Hepatocyte (in vitro differentiated cells): Measurements from ENCODE around the gene SIGLEC9. TPM values are rescaled to one million over a fixed set of nuclear protein-coding genes. Genes with fewer than 3 reads are reported as not detected.

ENCODE experiments used
- DNase-seq: peaks from one replicate; pipeline ENCODE4 v3.0.0-alpha.2; 2016; ENCODE audit warnings: low spot score
- H2AFZ ChIP-seq: fragments of 200-600 bp; sonication (generic); 2 replicates; pipeline ENCODE4 v1.6.0; 2016; ENCODE audit warnings: antibody characterized with exemption, mild to moderate bottlenecking
- H3K27ac ChIP-seq: fragments of 200-600 bp; sonication (generic); 2 replicates; pipeline ENCODE4 v1.5.1; 2016; ENCODE audit warnings: mild to moderate bottlenecking
- H3K27me3 ChIP-seq: fragments of 200-600 bp; sonication (generic); 2 replicates; pipeline ENCODE4 v1.6.1; 2016
- H3K36me3 ChIP-seq: fragments of 200-600 bp; sonication (generic); replicated peaks from 2 replicates; pipeline ENCODE4 v1.5.1; 2016; ENCODE audit warnings: low read depth; ENCODE audit not compliant: insufficient read depth
- H3K4me1 ChIP-seq: fragments of 200-600 bp; sonication (generic); 2 replicates; pipeline ENCODE4 v1.5.1; 2016; ENCODE audit warnings: mild to moderate bottlenecking, moderate library complexity; ENCODE audit not compliant: insufficient read depth
- H3K4me2 ChIP-seq: fragments of 200-600 bp; sonication (generic); 2 replicates; pipeline ENCODE4 v1.6.0; 2016
- H3K4me3 ChIP-seq: fragments of 200-600 bp; sonication (generic); 2 replicates; pipeline ENCODE4 v1.5.1; 2016; ENCODE audit warnings: mild to moderate bottlenecking
- H3K79me2 ChIP-seq: fragments of 200-600 bp; sonication (generic); 2 replicates; pipeline ENCODE4 v1.6.0; 2017; ENCODE audit warnings: mild to moderate bottlenecking
- H3K9me2 ChIP-seq: fragments of 200-600 bp; sonication (generic); replicated peaks from 2 replicates; pipeline ENCODE4 v1.6.0; 2017; ENCODE audit warnings: mild to moderate bottlenecking; ENCODE audit not compliant: insufficient read depth
- H3K9me3 ChIP-seq: fragments of 200-600 bp; sonication (generic); 2 replicates; pipeline ENCODE4 v1.5.1; 2016; ENCODE audit warnings: low read depth, mild to moderate bottlenecking
- H4K20me1 ChIP-seq: fragments of 200-600 bp; sonication (generic); 2 replicates; pipeline ENCODE4 v1.6.0; 2016; ENCODE audit warnings: mild to moderate bottlenecking; ENCODE audit not compliant: insufficient read depth, poor library complexity, severe bottlenecking
- EZH2 ChIP-seq: fragments of 200-600 bp; sonication (generic); IDR thresholded peaks from 2 replicates; pipeline ENCODE4 v1.6.1; 2016; ENCODE audit warnings: antibody characterized with exemption, mild to moderate bottlenecking, borderline replicate concordance
- EZH2phosphoT487 ChIP-seq: fragments of 200-600 bp; sonication (generic); IDR thresholded peaks from one replicate; pipeline ENCODE4 v1.6.1; 2018; ENCODE audit warnings: antibody characterized with exemption, mild to moderate bottlenecking, low read depth, moderate library complexity; ENCODE audit not compliant: unreplicated experiment, severe bottlenecking
- WGBS: methylation state at CpG from one replicate; pipeline ENCODE4 v1.1.6; 2016; ENCODE audit warnings: low lambda C conversion rate; ENCODE audit errors: missing lambda C conversion rate; 5-methylcytosine and 5-hydroxymethylcytosine counted together
- polyA plus RNA-seq: library from polyadenylated mRNA; unstranded; fragments of >200 nt; fragmentation: Nextera tagmentation; extraction: Ambion mirVana; gene quantifications from 2 replicates; pipeline ENCODE4 v1.2.1, GENCODE V29; 2016
- total RNA-seq: library from RNA; depleted of rRNA; stranded (reverse); fragments of >200 nt; gene quantifications from 2 replicates; pipeline ENCODE4 v1.2.3, GENCODE V29; 2014
- TF ChIP-seq, protein P1 (sequence below): fragments of 200-600 bp; sonication (generic); IDR thresholded peaks from 2 replicates; pipeline ENCODE4 v1.5.1; 2016; ENCODE audit warnings: antibody characterized with exemption, mild to moderate bottlenecking; ENCODE audit not compliant: poor library complexity

SIGLEC9 gene
- total RNA-seq (0.20 and 0.77 TPM in 2 replicates), polyA plus RNA-seq (1.4 and 1.5 TPM in 2 replicates)

DNA sequence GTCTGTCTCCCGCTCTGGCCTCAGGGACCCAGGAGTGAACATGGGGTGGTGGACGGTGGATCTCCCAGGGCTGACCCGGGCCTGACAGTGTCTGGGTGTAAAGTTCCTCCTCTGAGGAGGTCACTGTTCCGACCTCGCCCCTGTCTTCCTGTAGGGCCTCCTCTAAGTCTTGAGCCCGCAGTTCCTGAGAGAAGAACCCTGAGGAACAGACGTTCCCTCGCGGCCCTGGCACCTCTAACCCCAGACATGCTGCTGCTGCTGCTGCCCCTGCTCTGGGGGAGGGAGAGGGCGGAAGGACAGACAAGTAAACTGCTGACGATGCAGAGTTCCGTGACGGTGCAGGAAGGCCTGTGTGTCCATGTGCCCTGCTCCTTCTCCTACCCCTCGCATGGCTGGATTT, at the start of gene SIGLEC9:
TSS of gene SIGLEC9 (plus strand) at position 178 of the 400 bp plus-strand sequence. CDS start at position 247, 69 bp downstream.
- H3K4me1 ChIP-seq: peaks cover 13% of the 10 kb centered on the region
- H3K4me2 ChIP-seq: no peak within 1 kb of the TSS
- no peaks in the 10 kb centered on the region for H3K36me3 ChIP-seq
- 88% methylated on average over 11 of the region's 14 CpGs for WGBS
- H3K9me3 ChIP-seq: no peaks in the 10 kb centered on the region
- H3K79me2 ChIP-seq: no peaks in the 10 kb centered on the region
- H4K20me1 ChIP-seq: no peaks in the 10 kb centered on the region
- H2AFZ ChIP-seq: no peak within 1 kb of the TSS
- H3K9me2 ChIP-seq: no peaks in the 10 kb centered on the region
- no peak within 1 kb of the TSS for H3K4me3 ChIP-seq
- TF ChIP-seq EZH2 (no peak), EZH2phosphoT487 (no peak)
- TF ChIP-seq, protein P1, sequence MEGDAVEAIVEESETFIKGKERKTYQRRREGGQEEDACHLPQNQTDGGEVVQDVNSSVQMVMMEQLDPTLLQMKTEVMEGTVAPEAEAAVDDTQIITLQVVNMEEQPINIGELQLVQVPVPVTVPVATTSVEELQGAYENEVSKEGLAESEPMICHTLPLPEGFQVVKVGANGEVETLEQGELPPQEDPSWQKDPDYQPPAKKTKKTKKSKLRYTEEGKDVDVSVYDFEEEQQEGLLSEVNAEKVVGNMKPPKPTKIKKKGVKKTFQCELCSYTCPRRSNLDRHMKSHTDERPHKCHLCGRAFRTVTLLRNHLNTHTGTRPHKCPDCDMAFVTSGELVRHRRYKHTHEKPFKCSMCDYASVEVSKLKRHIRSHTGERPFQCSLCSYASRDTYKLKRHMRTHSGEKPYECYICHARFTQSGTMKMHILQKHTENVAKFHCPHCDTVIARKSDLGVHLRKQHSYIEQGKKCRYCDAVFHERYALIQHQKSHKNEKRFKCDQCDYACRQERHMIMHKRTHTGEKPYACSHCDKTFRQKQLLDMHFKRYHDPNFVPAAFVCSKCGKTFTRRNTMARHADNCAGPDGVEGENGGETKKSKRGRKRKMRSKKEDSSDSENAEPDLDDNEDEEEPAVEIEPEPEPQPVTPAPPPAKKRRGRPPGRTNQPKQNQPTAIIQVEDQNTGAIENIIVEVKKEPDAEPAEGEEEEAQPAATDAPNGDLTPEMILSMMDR: no peak
- DNase-seq: no peak
- H3K27me3 ChIP-seq: no peaks in the 10 kb centered on the region
- no peak within 1 kb of the TSS for H3K27ac ChIP-seq

DNA sequence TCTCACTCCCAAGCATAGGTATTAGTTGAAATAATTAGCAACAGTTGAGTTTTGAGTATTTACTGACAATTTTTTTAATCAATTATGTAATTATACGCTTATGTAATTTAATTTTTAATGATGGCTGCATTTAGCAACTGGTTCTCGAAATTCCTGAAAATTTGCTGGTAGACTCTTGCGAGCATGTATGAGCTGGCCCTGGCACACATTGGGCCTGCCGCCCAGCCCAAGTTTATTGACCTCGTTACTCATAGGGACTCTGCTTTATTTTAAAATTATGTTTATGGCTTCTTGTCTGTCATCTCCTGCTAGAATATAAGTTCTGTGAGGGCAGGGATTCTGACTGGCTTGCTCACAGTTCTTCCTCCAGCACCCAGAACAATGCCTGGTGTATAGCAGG, 48.7 kb upstream of the SIGLEC9 start:
- Histone ChIP-seq H3K79me2 (no peaks in the 10 kb centered on the region), H3K36me3 (no peaks in the 10 kb centered on the region), H3K4me3 (no peak overlapping the region), H3K27ac (no peak overlapping the region), H3K4me2 (no peak overlapping the region), H3K9me3 (peaks cover 6% of the 10 kb centered on the region), H3K4me1 (no peaks in the 10 kb centered on the region), H4K20me1 (no peaks in the 10 kb centered on the region), H3K27me3 (no peaks in the 10 kb centered on the region), H2AFZ (no peak overlapping the region), H3K9me2 (no peaks in the 10 kb centered on the region)
- no peak for TF ChIP-seq EZH2
- TF ChIP-seq, protein P1: no peak
- TF ChIP-seq EZH2phosphoT487: no peak
- DNase-seq: no peak
- 93% methylated on average over 5 of the region's 5 CpGs for WGBS

DNA sequence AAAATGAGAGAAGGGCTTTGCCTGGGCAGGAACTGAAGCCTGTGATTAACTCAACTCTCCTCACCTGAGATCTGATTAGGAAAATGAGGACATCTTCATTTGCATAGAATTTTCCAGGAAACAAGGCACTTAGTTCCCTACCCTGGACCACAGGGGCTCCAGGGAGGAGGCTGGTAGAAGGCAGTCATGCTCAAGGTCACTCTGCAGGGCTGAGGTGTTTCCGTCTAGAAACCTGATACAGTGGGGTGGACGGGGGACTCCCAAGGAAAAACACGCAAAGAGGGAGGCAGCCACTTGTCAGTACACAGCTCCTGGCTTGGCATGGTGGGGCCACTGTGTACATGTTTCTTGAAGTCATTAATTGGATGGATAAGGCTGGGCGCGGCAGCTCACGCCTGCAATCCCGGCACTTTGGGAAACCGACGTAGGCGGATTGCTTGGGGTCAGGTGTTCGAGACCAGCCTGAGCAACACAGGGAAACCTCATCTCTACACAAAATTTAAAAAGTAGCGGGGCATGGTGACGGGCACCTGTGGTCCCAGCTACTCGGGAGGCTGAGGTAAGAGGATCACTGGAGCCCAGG, 48.0 kb upstream of the SIGLEC9 start:
- no peak for TF ChIP-seq EZH2
- TF ChIP-seq, protein P1: no peak
- no peak for TF ChIP-seq EZH2phosphoT487
- no peaks in the 10 kb centered on the region for H3K36me3 ChIP-seq
- no peaks in the 10 kb centered on the region for H4K20me1 ChIP-seq
- no peaks in the 10 kb centered on the region for H3K4me1 ChIP-seq
- 81% methylated on average over 14 of the region's 14 CpGs for WGBS
- no peak overlapping the region for H3K27ac ChIP-seq
- peaks cover 6% of the 10 kb centered on the region for H3K9me3 ChIP-seq
- H3K4me2 ChIP-seq: no peak overlapping the region
- H2AFZ ChIP-seq: no peak overlapping the region
- no peak for DNase-seq
- H3K4me3 ChIP-seq: no peak overlapping the region
- H3K79me2 ChIP-seq: no peaks in the 10 kb centered on the region
- H3K9me2 ChIP-seq: no peaks in the 10 kb centered on the region
- H3K27me3 ChIP-seq: no peaks in the 10 kb centered on the region
